Right lobe of liver (tissue), 4 donors: ENCODE data around the gene ATP6V1G1.

Source experiments
- CTCF ChIP-seq, 4 donors: fragments of 200-600 bp in 3 of 4; fragments of 450-650 bp in 1 of 4; IDR thresholded peaks; one replicate each; pipeline versions ENCODE4 v1.5.1 to v1.8.0; 2016 to 2022; ENCODE audit warnings: antibody characterized with exemption in 4 of 4, mild to moderate bottlenecking in 2 of 4
- POLR2A ChIP-seq: fragments of 450-650 bp; IDR thresholded peaks from one replicate; pipeline ENCODE4 v1.6.1; 2017; ENCODE audit warnings: antibody characterized with exemption, mild to moderate bottlenecking
- donor health status: DM: no; HTN: no; CAD: no.
- donor health status: DM: no; HTN: no; CAD: no.
- donor health status: DM: no; HTN: yes; CAD: no.

- TF ChIP-seq POLR2A (no peak), CTCF (IDR thresholded peaks at IDR 0.05) (no peak)
These were observed 26.4 kb downstream of the ATP6V1G1 start for GRCh38 chr9:114613919-114614318.
